ENCODE data around the gene AGBL5.

DNA sequence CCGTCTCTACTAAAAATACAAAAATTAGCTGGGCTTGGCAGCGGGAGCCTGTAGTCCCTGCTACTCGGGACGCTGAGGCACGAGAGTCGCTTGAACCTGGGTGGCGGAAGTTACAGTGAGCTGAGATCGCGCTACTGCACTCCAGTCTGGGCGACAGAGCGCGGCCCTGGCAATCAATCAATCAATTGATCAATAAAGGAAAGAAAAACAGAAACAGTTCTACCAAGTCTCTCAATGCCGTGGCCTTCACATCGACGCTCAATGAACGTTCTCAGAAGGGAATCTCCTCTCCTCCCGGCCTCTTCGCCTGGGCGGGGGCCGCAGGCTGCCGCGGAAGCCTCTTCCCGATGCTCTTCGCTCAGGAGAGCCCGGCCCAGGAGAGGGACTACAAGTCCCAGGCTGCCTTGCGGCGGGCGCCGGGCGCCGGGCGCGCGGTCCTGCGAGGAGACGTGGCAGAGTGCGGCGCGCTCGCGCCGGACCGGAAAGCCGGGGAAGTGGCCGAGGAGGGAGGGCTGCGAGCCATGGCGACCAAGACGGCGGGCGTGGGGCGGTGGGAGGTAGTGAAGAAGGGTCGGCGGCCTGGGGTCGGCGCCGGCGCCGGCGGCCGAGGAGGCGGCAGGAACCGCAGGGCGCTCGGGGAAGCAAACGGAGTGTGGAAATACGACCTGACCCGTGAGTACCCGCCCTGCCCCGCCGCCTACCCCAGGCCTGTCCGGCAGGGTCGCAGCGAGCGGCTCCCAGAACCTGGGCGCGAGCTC is 18.8 kb upstream of the AGBL5 start, which contains the start of gene TMEM214:
- TF ChIP-seq CTCF (IDR thresholded peaks at IDR 0.05; ENCODE audit: low read length), result no peak
- TF ChIP-seq EZH2 (IDR thresholded peaks at IDR 0.05; ENCODE audit: borderline replicate concordance, low read length), result no peak
